HepG2 (cell line): ENCODE data around the gene NTM. TPM values are rescaled to one million over a fixed set of nuclear protein-coding genes. Genes with fewer than 3 reads are reported as not detected.

Experiments
- ATAC-seq: fragments of 200-7000 bp; cut with Tn5 transposase; 3 replicates; pipeline ENCODE4 v1.9.1; 2020; ENCODE audit warnings: mild to moderate bottlenecking, moderate library complexity
- BruUV-seq: library from RNA; stranded (reverse); fragments of 400-500 nt; replicated peaks from 2 replicates; lab custom pipeline; 2021; lab: Mats Ljungman, UMichigan
- CTCF ChIA-PET: fragments of 300-600 bp; formaldehyde crosslinking; extraction: SDS; loops from one replicate; lab custom pipeline; 2021; ENCODE audit warnings: low total read pairs, inconsistent platforms, low intra/inter-chr PET ratio; lab: Yijun Ruan, JAX
- POLR2A ChIA-PET: fragments of 350-600 bp; sonication (Branson Sonifier 250); formaldehyde crosslinking; loops from one replicate; lab custom pipeline; 2020; ENCODE audit warnings: antibody characterized with exemption, inconsistent platforms; lab: Yijun Ruan, JAX
- DNase-seq: peaks from one replicate; pipeline ENCODE4 v3.0.0-alpha.2; 2015; ENCODE audit warnings: low spot score
- FAIRE-seq: peaks from 3 replicates; lab custom pipeline; 2011; peaks lifted over from hg19 to GRCh38; lab: Jason Lieb, UNC
- H2AFZ ChIP-seq: one replicate; pipeline ENCODE4 v1.6.1; 2011; ENCODE audit warnings: low read length, inconsistent platforms
- H3K27ac ChIP-seq: fragments of 300-600 bp; 3 replicates; pipeline ENCODE4 v1.8.0; 2011; ENCODE audit warnings: mixed run types, mild to moderate bottlenecking, mixed read lengths, low read length, inconsistent platforms; ENCODE audit not compliant: insufficient read depth; ENCODE audit errors: extremely low read length
- H3K27me3 ChIP-seq, 2 experiments: fragments of 200-600 bp in 1 of 2; 2 replicates in 1 of 2; 3 replicates in 1 of 2; pipeline versions ENCODE4 v1.6.0 to v1.8.0; 2011; ENCODE audit warnings: low read length in 2 of 2, mild to moderate bottlenecking in 2 of 2, moderate library complexity in 2 of 2, inconsistent platforms in 1 of 2; ENCODE audit not compliant: insufficient read depth in 2 of 2, control insufficient read depth in 1 of 2
- H3K36me3 ChIP-seq, 2 experiments: fragments of 200-600 bp in 1 of 2; replicated peaks in 1 of 2; 2 replicates in 1 of 2; 3 replicates in 1 of 2; pipeline versions ENCODE4 v1.5.1 to v1.8.0; 2011; ENCODE audit warnings: low read length in 2 of 2, inconsistent platforms in 1 of 2; ENCODE audit not compliant: insufficient read depth in 2 of 2, control insufficient read depth in 1 of 2
- H3K4me1 ChIP-seq: 2 replicates; pipeline ENCODE4 v1.5.1; 2012; ENCODE audit warnings: low read length, inconsistent platforms; ENCODE audit not compliant: insufficient read depth
- H3K4me2 ChIP-seq: 2 replicates; pipeline ENCODE4 v1.6.0; 2011; ENCODE audit warnings: low read depth, low read length, inconsistent platforms
- H3K4me3 ChIP-seq, 3 experiments: fragments of 200-600 bp in 1 of 3; sonication (generic), shearing (Covaris generic) in 1 of 3; replicated peaks in 1 of 3; 2 replicates each; pipeline ENCODE4 v1.5.1; 2011 to 2016; ENCODE audit warnings: low read length in 3 of 3, inconsistent platforms in 2 of 3, low read depth in 2 of 3, mild to moderate bottlenecking in 2 of 3, control low read depth in 1 of 3, mixed read lengths in 1 of 3; ENCODE audit not compliant: insufficient read depth in 1 of 3
- H3K79me2 ChIP-seq: one replicate; pipeline ENCODE4 v1.6.1; 2011; ENCODE audit warnings: low read length, inconsistent platforms; ENCODE audit not compliant: insufficient read depth
- H3K9ac ChIP-seq: 2 replicates; pipeline ENCODE4 v1.6.0; 2011; ENCODE audit warnings: mild to moderate bottlenecking, low read depth, low read length, inconsistent platforms; ENCODE audit not compliant: insufficient read depth
- H3K9me3 ChIP-seq: 2 replicates; pipeline ENCODE4 v1.5.1; 2012; ENCODE audit warnings: mild to moderate bottlenecking, low read length
- H4K20me1 ChIP-seq: 2 replicates; pipeline ENCODE4 v1.6.0; 2011; ENCODE audit warnings: inconsistent platforms, mild to moderate bottlenecking, low read length, moderate library complexity; ENCODE audit not compliant: insufficient read depth
- ARID5B ChIP-seq: IDR thresholded peaks from 2 replicates; pipeline ENCODE4 v1.4.0; 2020; ENCODE audit warnings: mild to moderate bottlenecking, missing genetic modification reagents
- BHLHE40 ChIP-seq: IDR thresholded peaks from 2 replicates; pipeline ENCODE4 v1.6.1; 2011; ENCODE audit warnings: low read length, improper control_type of control experiment
- CENPBD1 ChIP-seq: sonication (generic); formaldehyde crosslinking; IDR thresholded peaks from 2 replicates; pipeline ENCODE4 v1.8.0; 2022; ENCODE audit warnings: missing genetic modification reagents, low read depth, mild to moderate bottlenecking, borderline replicate concordance
- FOXA1 ChIP-seq, 2 experiments: fragments of 450-650 bp in 1 of 2; sonication (generic) in 1 of 2; formaldehyde crosslinking in 1 of 2; IDR thresholded peaks; 2 replicates each; pipeline versions ENCODE4 v1.4.0 to v1.6.1; 2016 to 2020; ENCODE audit warnings: missing genetic modification reagents in 1 of 2
- KDM6A ChIP-seq: IDR thresholded peaks from 2 replicates; pipeline ENCODE4 v1.6.1; 2016; ENCODE audit warnings: low read depth
- PLSCR1 ChIP-seq: sonication (generic); formaldehyde crosslinking; IDR thresholded peaks from 2 replicates; pipeline ENCODE4 v1.5.0; 2020; ENCODE audit warnings: missing genetic modification reagents, mild to moderate bottlenecking, borderline replicate concordance
- RAD51 ChIP-seq: fragments of 450-650 bp; IDR thresholded peaks from 2 replicates; pipeline ENCODE4 v1.6.1; 2016; ENCODE audit warnings: borderline replicate concordance
- RBM39 ChIP-seq: fragments of 200-400 bp; formaldehyde crosslinking; IDR thresholded peaks from one replicate; pipeline ENCODE4 v1.6.1; 2018; ENCODE audit warnings: antibody characterized with exemption, mild to moderate bottlenecking, low read depth, low read length; ENCODE audit not compliant: poor library complexity, severe bottlenecking
- SKI ChIP-seq: fragments of 450-650 bp; IDR thresholded peaks from one replicate; pipeline ENCODE4 v1.6.1; 2018; ENCODE audit warnings: mild to moderate bottlenecking; ENCODE audit not compliant: partially characterized antibody
- SOX5 ChIP-seq: IDR thresholded peaks from 2 replicates; pipeline ENCODE4 v1.6.1; 2016; ENCODE audit warnings: borderline replicate concordance
- TFDP2 ChIP-seq: sonication (generic); formaldehyde crosslinking; IDR thresholded peaks from 2 replicates; pipeline ENCODE4 v1.4.0; 2020; ENCODE audit warnings: missing genetic modification reagents
- U2AF1 ChIP-seq: fragments of 200-400 bp; formaldehyde crosslinking; optimal IDR thresholded peaks from 2 replicates; pipeline ENCODE3; 2017; ENCODE audit warnings: mild to moderate bottlenecking, low read depth, low read length
- ZBTB7A ChIP-seq: sonication (generic); formaldehyde crosslinking; IDR thresholded peaks from 2 replicates; pipeline ENCODE4 v1.8.0; 2022; ENCODE audit warnings: mild to moderate bottlenecking, missing genetic modification reagents
- ZFP82 ChIP-seq: sonication (generic); formaldehyde crosslinking; IDR thresholded peaks from 2 replicates; pipeline ENCODE4 v1.5.1; 2020; ENCODE audit warnings: mild to moderate bottlenecking, missing genetic modification reagents, borderline replicate concordance
- ZKSCAN1 ChIP-seq: fragments of 150-350 bp; IDR thresholded peaks from 2 replicates; pipeline ENCODE4 v1.6.1; 2014; ENCODE audit warnings: low read length
- ZNF331 ChIP-seq: sonication (generic); formaldehyde crosslinking; IDR thresholded peaks from 2 replicates; pipeline ENCODE4 v1.4.0; 2020; ENCODE audit warnings: missing genetic modification reagents
- ZNF446 ChIP-seq: sonication (generic); formaldehyde crosslinking; IDR thresholded peaks from 2 replicates; pipeline ENCODE4 v1.5.0; 2020; ENCODE audit warnings: mild to moderate bottlenecking, missing genetic modification reagents
- ZNF614 ChIP-seq: IDR thresholded peaks from 2 replicates; pipeline ENCODE4 v1.6.1; 2018; ENCODE audit warnings: missing biosample characterization, missing genetic modification reagents, inconsistent platforms, borderline replicate concordance
- WGBS: methylation state at CpG from one replicate; pipeline ENCODE4 v1.1.6; 2017; ENCODE audit warnings: low lambda C conversion rate; 5-methylcytosine and 5-hydroxymethylcytosine counted together
- in situ Hi-C: cut with HindIII; loops from 2 replicates; pipeline ENCODE4 v1.10.0; 2017; ENCODE audit warnings: low pct_unique_long_range_greater_than_20kb; ENCODE audit not compliant: extremely low pct_ligation_motif_present
- intact Hi-C: fragments of 100-400 bp; cut with micrococcal nuclease; formaldehyde crosslinking; loops from one replicate; pipeline ENCODE4 v1.10.0; 2022; ENCODE audit not compliant: unreplicated experiment
- polyA plus RNA-seq, 8 experiments: library from polyadenylated mRNA; depleted of rRNA in 3 of 8; stranded (reverse) in 7 of 8; unstranded in 1 of 8; fragments of >200 nt; fragmentation: Illumina TruSeq in 4 of 8; extraction: Trizol in 4 of 8; gene quantifications; 2 replicates each; pipeline versions ENCODE4 v1.2.1 to v1.2.3, GENCODE V29; 2011 to 2016; ENCODE audit warnings: low read depth in 4 of 8, missing spikeins in 1 of 8, mixed read lengths in 1 of 8; ENCODE audit not compliant: insufficient read depth in 1 of 8
- total RNA-seq, 5 experiments: library from RNA; depleted of rRNA; stranded (reverse); fragments of >200 nt; fragmentation: Illumina TruSeq; extraction: Trizol; gene quantifications; 2 replicates each; pipeline ENCODE4 v1.2.3, GENCODE V29; 2016; ENCODE audit warnings: low read depth in 1 of 5

Gene NTM
- total and polyA plus RNA-seq, 2 of the 13 experiments (the other 11 are each of a cell fraction or from before 2014, with no cell fraction given), result not detected

DNA sequence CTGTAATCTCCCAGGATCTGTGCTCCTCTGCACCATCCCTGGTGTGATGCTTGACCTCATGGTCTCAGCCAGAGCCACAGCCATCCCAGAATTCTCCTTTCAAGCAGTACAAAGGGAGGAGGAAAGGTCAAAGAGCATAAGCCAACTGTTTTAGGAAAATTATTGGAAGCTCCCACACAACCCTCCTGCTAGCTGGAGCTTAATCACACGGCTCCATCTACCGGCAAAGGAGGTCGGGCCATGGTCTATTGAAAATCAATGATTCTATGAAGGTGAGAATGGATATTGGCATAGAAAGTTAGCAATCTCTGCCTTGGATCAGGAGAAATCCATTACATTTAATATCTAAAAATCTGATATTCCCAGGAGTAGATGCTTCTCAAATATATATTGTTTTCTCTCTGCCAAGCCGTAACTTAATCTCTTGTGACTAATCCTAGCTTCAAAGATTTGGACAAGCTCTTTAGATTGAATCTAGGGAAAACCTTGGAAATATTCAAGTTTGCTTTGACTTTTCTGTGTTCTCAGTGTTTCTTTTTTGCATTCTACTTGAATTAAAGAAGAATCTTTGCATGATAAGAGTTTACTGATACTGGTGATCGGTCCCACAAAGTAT is 259.6 kb downstream of the NTM start:
- H3K27me3 ChIP-seq, result peaks cover 0 to 10% of the 10 kb centered on the region in 2 experiments; a peak in 3 of 5 replicates

More for the DNA sequence above, 259.6 kb downstream of the NTM start:
- TF ChIP-seq BHLHE40 (no peak), RAD51 (no peak), SOX5 (no peak), KDM6A (CRISPR knock-in tag) (no peak), ZNF331 (CRISPR knock-in tag) (no peak), ZKSCAN1 (no peak), CENPBD1 (no peak), RBM39 (no peak), TFDP2 (no peak), ZBTB7A (CRISPR knock-in tag) (no peak), U2AF1 (no peak), ARID5B (CRISPR knock-in tag) (no peak), ZFP82 (no peak), SKI (no peak), PLSCR1 (CRISPR knock-in tag) (no peak), FOXA1 (IDR thresholded peaks at IDR 0.05) (no peak), FOXA1 (CRISPR knock-in tag; IDR thresholded peaks at IDR 0.05) (no peak), ZNF614 (CRISPR knock-in tag) (no peak), ZNF446 (CRISPR knock-in tag) (no peak)
- no peak overlapping the region for H3K27ac ChIP-seq
- no peak overlapping the region for H3K4me3 ChIP-seq
- no peak for FAIRE-seq
- no peaks in the 10 kb centered on the region for H3K4me1 ChIP-seq
- ChIA-PET POLR2A (no interaction called here), CTCF (no interaction called here)
- intact Hi-C loops, result no loop called here
- H2AFZ ChIP-seq, result no peak overlapping the region
- H3K4me2 ChIP-seq, result no peak overlapping the region
- H4K20me1 ChIP-seq, result no peaks in the 10 kb centered on the region
- no peak for DNase-seq
- WGBS, result 28% methylated on average over 5 of the region's 5 CpGs
- in situ Hi-C loops, result no loop called here
- no TSS peak for BruUV-seq
- ATAC-seq, result no peak
- H3K36me3 ChIP-seq, result no peaks in the 10 kb centered on the region
- no peaks in the 10 kb centered on the region for H3K79me2 ChIP-seq
- no peak overlapping the region for H3K9ac ChIP-seq
- no peaks in the 10 kb centered on the region for H3K9me3 ChIP-seq
